ENCODE measurements around the gene CLCN6.
A peak's percentile ranks its signal among the peaks of the same experiment; 100 is the strongest.

Gene CLCN6

DNA sequence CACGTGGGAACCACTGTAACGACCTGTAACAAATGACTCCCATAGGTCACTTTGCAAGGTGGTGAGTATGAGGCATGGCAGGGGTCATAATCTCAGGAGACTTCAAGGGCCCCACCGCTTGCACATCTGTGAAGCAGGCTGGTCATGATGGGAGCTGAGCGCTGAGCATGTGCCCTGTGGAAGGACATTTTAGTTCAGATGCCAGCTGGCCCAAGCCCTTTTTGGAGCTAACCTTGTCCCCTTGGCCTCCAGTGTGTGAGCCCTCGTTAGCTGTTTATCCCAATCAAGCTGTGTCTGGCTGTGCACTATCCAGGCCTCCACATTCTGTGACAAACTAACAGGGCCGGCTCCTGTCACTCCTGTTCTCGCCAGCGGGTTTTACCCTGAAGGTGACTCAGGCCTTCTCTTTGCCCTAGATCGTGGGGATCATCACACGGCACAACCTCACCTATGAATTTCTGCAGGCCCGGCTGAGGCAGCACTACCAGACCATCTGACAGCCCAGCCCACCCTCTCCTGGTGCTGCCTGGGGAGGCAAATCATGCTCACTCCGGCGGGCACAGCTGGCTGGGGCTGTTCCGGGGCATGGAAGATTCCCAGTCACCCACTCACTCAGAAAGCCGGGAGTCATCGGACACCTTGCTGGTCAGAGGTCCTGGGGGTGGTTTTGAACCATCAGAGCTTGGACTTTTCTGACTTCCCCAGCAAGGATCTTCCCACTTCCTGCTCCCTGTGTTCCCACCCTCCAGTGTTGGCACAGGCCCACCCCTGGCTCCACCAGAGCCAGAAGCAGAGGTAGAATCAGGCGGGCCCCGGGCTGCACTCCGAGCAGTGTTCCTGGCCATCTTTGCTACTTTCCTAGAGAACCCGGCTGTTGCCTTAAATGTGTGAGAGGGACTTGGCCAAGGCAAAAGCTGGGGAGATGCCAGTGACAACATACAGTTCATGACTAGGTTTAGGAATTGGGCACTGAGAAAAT, 34.0 kb downstream of the CLCN6 start:
- CTCF ChIA-PET: interaction anchor here (0.5 to 1.2 kb wide), 4 partner anchors 8 to 128 kb away, joined by 3 to 7 read pairs (median 3); partner anchors contain the start of gene NPPA
- TF ChIP-seq, protein P1, sequence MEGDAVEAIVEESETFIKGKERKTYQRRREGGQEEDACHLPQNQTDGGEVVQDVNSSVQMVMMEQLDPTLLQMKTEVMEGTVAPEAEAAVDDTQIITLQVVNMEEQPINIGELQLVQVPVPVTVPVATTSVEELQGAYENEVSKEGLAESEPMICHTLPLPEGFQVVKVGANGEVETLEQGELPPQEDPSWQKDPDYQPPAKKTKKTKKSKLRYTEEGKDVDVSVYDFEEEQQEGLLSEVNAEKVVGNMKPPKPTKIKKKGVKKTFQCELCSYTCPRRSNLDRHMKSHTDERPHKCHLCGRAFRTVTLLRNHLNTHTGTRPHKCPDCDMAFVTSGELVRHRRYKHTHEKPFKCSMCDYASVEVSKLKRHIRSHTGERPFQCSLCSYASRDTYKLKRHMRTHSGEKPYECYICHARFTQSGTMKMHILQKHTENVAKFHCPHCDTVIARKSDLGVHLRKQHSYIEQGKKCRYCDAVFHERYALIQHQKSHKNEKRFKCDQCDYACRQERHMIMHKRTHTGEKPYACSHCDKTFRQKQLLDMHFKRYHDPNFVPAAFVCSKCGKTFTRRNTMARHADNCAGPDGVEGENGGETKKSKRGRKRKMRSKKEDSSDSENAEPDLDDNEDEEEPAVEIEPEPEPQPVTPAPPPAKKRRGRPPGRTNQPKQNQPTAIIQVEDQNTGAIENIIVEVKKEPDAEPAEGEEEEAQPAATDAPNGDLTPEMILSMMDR (conservative IDR thresholded peaks at IDR 0.05; ENCODE audit: low read depth): no peak
- DNase-seq (ENCODE audit: low spot score): no peak
- H3K27ac ChIP-seq: 0 out of 2 replicates have a peak overlapping the region, but pooled peaks have one; percentile 6
- POLR2A ChIA-PET (ENCODE audit: low non-redundant PET): no interaction called here

DNA sequence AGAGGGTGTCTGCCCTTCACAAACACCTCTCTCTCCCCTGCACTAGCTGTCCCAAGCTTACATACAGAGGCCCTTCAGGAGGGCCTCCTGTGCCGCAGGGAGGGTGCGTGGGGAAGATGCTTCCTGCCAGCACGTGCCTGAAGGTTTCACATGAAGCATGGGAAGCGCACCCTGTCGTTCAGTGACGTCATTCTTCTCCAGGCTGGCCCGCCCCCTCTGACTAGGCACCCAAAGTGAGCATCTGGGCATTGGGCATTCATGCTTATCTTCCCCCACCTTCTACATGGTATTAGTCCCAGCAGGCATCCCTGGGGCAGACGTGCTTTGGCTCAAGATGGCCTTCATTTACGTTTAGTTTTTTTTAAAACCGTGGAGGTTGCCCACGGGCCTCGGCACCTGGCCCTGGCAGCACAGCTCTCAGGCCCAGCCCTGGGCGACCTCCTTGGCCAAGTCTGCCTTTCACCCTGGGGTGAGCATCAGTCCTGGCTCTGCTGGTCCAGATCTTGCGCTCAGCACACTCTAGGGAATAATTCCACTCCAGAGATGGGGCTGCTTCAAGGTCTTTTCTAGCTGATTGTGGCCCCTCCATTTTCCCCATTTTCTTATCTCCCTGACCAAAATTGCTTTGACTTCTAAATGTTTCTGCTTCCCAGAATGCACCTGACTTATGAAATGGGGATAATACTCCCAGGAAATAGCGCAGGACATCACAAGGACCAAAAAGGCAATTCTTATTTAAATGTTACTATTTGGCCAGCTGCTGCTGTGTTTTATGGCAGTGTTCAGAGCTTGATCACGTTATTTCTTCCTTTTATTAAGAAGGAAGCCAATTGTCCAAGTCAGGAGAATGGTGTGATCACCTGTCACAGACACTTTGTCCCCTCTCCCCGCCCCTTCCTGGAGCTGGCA, 35.5 kb downstream of the CLCN6 start:
- ChIA-PET POLR2A (ENCODE audit: low non-redundant PET) (no interaction called here), CTCF (interaction anchor here (0.6 to 0.7 kb wide), 2 partner anchors 33 to 283 kb away, joined by 3 to 4 read pairs; no protein-coding TSS in a partner anchor)

DNA sequence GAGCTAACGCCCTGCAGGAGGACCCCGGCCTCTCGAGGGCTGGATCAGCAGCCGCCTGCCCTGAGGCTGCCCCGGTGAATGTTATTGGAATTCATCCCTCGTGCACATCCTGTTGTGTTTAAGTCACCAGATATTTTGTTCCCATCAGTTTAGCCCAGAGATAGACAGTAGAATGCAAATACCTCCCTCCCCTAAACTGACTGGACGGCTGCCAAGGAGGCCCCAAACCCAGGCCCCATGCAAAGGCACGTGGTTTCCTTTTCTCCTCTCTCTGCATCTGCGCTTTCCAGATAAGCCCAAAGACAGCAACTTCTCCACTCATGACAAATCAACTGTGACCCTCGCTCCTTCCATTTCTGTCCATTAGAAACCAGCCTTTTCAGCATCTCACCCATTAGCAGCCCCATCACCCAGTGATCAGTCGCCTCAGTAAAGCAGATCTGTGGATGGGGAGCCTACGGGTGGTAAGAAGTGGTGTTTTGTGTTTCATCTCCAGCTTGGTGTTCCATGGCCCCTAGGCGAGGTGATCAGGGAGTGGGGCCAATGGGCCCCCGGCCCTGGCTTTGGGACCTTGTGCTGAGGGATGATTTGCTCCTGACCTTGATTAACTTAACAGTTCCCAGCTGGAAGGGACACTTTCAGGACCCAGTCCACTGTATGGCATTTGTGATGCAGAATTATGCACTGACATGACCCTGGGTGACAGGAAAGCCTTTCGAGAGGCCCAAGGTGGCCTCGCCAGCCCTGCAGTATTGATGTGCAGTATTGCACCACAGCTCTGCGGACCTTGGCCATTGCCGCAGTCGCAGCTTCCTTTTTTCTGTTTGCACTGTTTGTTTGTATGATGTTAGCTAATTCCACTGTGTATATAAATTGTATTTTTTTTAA, 36.4 kb downstream of the CLCN6 start:
- CTCF ChIA-PET: interaction anchor here (0.6 to 0.7 kb wide), 2 partner anchors 9 to 283 kb away, joined by 4 read pairs; no protein-coding TSS in a partner anchor
- TF ChIP-seq, protein P1 (conservative IDR thresholded peaks at IDR 0.05; ENCODE audit: low read depth): no peak
- no peak overlapping the region for H3K27ac ChIP-seq
- no peak for DNase-seq (ENCODE audit: low spot score)
- POLR2A ChIA-PET (ENCODE audit: low non-redundant PET): no interaction called here

More for the DNA sequence above, 35.5 kb downstream of the CLCN6 start:
- no peak for DNase-seq (ENCODE audit: low spot score)
- no peak overlapping the region for H3K27ac ChIP-seq
- TF ChIP-seq, protein P1 (conservative IDR thresholded peaks at IDR 0.05; ENCODE audit: low read depth): no peak

DNA sequence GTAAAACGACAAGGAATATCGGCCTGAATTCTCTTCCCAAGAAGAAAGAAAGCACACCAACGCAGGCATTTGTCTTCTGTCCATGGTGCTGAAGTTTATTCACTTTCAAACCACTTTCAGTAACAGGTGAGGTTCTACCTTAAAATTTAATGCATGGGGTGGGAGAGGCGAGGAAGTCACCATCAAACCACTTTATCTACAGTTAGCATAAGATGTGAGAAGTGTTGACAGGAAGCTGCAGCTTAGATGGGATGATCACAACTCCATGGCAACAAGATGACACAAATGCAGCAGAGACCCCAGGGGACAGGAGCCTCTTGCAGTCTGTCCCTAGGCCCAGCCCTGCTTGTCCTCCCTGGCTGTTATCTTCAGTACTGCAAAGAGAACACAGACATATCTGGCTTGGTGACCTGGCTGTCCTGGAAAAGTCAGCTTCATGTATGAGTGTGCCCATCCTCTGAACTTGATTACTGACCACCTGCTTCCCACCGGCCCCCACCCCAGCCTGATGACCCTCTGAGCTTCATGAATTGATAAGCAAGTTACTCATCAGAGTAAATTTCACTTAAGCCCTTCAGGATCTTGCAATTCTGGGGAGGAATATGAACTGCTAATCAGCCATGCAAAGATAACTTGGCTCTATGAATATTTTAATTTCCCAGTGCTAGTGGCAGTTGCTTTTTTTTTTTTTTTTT, 39.8 kb downstream of the CLCN6 start:
- CTCF ChIA-PET: interaction anchor here (0.5 kb wide), 1 partner anchor 17 kb away, joined by 4 read pairs; no protein-coding TSS in a partner anchor
- peak; percentile 43 for DNase-seq (ENCODE audit: low spot score)
- TF ChIP-seq, protein P1 (conservative IDR thresholded peaks at IDR 0.05; ENCODE audit: low read depth): no peak
- POLR2A ChIA-PET (ENCODE audit: low non-redundant PET): no interaction called here
- H3K27ac ChIP-seq: no peak overlapping the region

DNA sequence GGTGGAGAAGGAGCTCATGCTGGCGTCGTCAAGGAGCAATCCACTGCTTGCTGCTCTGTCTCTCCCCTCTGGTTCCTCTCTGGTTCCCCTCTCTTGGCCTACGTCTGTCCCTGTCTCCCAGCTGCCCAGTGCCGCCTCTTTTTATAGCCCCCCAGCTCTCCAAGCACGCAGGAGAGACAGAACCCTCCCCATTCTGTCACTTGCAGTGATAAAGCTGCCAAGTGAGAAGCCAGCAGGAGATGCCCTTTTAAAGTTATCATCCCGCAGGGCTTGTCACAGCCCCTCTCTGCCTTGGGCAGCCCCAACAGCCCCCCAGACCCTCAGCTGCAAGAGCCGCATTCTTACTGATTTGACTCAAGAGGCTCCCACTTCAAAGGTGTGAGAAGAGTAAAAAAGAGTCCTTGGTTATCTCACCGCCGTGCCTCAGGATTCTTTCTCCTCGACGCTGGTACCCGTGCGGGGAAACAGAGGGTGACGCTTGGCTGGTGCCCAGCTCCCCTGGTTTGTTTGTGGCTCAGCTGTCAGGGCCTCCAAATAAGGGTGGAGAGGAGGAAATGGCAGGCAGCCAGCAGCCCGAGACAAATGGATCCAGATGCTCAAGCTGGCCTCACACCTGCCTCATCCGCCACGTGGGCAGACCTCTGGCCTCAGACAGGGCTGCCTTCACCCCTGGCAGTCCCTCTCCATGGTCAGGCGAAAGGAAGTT, 41.8 kb downstream of the CLCN6 start, which contains the start of gene NPPA:
NPPA (minus strand) TSS at position 117 of the 706 bp plus-strand sequence; CDS start at position 18, 99 bp downstream.
- ChIA-PET POLR2A (ENCODE audit: low non-redundant PET) (no interaction called here), CTCF (interaction anchor here (0.9 to 1.2 kb wide), 2 partner anchors 8 to 9 kb away, joined by 3 to 4 read pairs; no protein-coding TSS in a partner anchor)
- H3K27ac ChIP-seq: no peak within 1 kb of the TSS
- TF ChIP-seq, protein P1 (conservative IDR thresholded peaks at IDR 0.05; ENCODE audit: low read depth): no peak
- no peak for DNase-seq (ENCODE audit: low spot score)

Measured in RWPE1 (cell line).